HG03066 (cell line): ENCODE results near the gene MACROD2.

Experiments used
- ATAC-seq: cut with Tn5 transposase; IDR thresholded peaks from one replicate; pipeline ENCODE4 v1.9.1; 2021; ENCODE audit warnings: low read depth; ENCODE audit not compliant: unreplicated experiment

MACROD2 gene

DNA sequence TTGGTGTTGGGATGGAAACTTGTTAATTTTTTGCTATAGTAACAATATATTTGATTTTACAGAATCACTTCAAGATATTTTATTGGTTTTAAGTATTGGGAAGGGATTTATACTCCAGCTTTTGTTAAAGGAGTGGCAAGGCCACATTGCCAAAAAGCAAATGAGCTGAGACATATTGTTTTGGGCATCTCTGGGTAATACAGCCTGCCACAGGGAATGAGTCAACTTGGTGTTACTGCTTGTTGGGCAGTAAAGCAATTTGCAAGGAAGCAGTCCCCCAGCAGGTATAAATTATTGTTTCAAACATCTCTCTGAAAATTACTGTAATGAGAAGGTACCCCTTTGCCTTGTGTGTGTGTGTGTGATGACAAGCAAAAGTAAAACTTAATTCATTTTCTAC is 1210.4 kb downstream of the MACROD2 start:
- no peak for ATAC-seq

DNA sequence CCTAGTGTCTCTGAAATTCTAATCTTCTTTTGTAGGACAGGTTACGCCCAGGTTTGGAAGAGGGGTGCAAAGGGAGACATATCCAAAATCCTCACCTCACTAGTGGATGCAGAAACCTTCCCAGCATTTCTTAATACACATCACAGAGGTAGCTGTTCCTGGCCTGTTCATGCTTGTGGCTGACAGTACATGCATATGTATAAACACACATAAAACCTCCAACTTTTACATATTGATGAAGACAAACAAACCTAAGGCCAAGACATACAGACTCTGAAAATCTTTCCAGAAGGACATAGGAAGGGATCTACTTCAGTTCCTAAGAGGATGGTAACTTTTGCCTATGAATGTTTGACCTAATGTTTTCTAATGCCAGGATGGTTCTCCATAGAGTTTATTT is 1214.2 kb downstream of the MACROD2 start:
- ATAC-seq = no peak

DNA sequence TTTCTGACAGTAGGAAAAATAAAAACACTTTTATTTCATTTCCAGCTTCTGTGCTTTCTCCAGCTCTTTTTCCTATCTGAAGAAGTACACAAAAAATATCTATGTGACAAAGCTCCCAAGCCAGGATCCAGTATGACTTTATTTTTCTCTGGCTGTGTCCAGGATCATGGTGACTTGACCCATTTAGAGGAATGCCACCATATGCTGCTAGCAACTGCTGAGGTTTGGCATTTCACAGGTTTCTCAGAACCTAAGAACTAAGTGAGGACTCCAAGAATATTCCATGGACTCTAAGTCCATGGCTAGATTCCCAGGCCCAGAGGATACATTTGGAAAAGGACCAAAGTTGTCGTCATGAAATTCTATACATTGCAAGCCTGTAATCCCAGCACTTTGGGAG is 1218.7 kb downstream of the MACROD2 start:
- ATAC-seq = no peak

DNA sequence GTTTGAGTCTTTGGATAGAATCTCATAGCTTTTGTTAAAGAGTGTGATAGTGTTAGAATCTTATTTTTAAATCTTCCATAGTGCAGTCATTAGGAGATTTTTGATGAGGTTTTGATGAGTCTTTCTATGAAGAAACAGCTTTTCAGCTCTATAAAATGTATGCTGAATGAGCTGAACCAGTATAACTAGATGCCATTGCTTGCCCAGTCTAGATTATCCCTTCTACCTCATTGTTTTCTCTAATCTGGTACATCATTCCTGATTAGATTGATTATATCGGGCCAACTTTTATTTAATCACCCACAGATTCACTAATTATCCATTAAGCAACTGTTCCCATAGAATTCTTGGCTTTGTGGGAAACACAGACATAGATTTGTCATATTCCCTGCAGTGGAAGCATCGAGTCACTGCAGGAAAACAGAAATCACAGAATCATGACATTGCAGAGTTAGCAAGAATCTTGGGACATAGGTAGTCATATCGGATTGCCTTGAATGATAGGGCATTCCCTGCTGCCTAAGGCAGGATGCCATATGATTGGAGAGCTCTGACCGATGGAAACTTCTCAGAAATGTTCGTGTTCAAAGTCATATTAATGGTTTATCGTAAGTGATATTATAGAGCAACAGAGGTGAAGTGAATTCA is 1224.8 kb downstream of the MACROD2 start:
- ATAC-seq = no peak

DNA sequence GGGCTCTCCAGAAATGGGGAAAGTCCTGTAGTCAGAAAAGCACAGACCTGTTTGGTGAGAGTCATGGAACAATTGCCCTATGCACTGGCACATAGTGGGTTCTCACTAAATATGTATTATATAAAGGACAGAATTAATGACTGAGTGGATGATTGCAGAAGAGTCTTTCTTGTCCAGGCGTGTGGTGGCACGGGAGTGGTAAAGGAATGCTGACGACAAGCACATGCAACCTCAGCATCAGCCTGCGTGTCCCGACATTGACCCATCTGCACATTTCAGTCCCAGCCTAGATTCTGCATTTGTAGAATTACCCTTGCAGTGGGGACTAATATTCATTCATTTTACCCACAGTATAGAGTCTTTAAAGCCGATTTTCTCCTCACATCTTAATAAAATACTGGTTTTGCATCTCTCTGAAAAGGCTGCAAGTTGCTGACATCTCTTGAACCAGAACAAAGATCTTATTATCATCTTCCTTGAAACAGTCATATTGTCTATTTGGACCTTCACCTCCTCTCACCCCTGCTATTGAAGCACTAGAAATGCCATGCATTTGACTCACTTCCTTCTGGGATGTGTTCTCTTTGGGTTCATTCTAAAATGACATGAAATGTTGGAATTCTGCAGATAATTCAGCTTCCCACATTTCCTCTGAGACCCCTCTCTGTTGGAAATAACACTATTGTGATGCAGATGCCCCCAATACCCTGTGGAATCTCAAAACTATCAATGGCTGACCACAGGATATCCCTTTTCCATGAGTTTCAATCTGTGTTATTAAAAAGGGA is 1225.7 kb downstream of the MACROD2 start:
- ATAC-seq = no peak

- ATAC-seq = no peak
Measured at GRCh38 chr20:15222502-15223330, 1227.4 kb downstream of the MACROD2 start.

GRCh38 chr20:15224199-15224598 is 1228.9 kb downstream of the MACROD2 start:
- no peak for ATAC-seq

DNA sequence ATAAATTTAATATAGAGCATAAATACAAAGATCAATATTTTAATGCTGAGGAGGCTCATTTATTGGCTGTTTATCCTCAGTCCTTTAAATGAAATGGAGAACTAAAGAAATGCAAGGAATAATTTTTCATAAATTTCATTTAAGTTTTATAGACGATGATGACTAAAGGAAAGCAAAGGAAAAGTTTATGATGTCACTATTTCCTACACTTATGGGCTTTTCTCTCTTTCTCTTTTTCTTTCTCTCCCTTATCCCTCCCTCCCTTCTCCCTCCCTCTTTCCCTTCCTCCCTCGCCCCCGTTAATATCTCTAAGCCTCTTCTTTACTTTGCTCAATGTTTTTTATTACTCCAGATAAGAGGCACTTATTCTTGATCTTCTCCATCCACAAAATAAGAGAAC is 1231.8 kb downstream of the MACROD2 start:
- ATAC-seq = no peak

DNA sequence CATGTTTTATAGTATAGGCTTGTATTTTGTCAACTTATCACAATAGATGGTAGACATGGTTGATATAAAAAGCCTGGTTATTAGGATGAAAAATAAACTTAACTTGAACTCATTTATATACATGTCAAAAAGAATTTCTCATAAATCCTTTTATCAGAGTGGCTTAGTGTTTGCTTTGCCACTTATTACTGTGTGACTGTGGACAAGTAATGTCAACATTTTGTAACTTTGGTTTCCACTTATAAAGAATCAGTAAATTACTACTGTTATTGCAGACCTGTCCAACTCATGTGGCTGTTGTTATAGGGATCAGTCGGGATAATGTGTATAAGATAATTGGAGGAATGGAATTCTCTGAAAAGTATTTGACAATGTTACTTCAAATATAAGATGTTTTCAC is 1236.9 kb downstream of the MACROD2 start:
- no peak for ATAC-seq

DNA sequence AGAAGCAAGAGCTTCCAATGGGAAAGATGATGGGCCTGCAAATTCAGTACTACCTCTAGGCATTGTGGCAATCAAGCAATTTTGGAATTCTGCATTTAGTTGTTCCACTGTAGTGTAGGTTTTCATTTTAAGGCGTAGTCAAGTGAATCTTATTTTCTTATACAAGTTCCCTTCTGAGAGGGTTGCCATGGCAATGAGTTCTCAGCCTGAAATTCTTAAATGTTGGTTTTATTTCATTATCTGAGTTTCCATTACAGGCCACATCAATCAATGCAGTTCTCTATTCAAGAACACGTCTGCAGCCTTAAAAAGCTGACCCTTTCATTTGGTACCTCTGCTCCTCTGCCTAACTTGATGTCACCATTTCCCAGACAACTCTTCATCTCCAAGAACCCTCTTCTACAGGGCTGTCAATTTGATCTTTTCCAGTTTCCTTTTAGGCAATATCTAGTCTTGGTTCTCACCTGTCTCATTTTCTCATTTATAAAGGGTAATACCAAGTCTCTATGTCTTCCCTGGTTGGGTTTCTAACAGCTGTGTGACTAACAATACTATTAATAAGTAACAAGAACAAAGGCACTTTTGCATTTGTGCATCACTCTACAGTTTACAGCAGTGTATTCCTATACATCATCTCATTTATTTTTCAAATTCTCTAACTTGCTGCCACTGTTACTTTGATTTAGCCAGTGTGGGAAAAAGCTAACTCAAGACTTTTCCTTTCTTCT is 1240.3 kb downstream of the MACROD2 start:
- no peak for ATAC-seq

DNA sequence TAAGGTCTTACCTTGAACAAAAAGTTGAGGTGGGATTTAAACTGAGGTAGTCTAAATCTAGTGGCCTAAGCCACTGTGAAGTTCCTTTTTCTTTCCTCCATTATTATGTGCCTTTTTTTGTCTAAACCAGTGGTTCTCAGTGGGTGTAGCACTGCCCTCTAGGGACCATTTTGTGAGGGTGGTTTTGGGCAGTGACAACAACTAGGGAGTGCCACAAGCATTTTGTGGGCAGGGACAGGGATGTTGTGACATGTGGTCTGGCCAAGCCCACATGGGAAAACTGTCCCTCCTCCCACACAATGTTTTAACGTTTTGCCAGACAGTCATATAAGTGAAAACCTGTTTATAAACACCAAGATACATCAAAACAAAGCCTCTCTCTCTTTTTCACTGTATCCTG is 1241.5 kb downstream of the MACROD2 start:
- ATAC-seq = no peak

- ATAC-seq = no peak
Measured at GRCh38 chr20:15239542-15240206, 1244.4 kb downstream of the MACROD2 start.

GRCh38 chr20:15240801-15241200 is 1245.5 kb downstream of the MACROD2 start:
- ATAC-seq = no peak

GRCh38 chr20:15241681-15242080 is 1246.4 kb downstream of the MACROD2 start:
- ATAC-seq = no peak

DNA sequence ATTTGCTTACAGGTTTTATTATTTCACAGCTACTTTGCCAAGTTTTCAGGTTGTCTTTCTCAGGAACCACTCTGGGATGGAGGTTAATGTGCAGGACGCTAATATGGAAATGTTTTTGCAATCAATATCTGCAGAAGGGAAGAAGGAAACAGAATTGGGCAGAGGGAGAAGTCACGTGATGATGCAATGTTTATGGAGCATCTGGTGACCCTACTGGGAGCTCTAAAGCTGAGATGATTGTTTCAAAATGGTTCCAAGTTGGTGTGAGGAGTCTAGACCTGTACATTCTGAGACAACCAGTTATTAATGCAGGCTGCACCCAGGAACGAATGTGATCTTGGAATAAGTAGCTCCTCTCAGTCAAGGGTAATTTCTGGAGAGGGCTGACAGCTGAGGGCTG is 1247.5 kb downstream of the MACROD2 start:
- no peak for ATAC-seq

- ATAC-seq = no peak
Measured at GRCh38 chr20:15245896-15246295, 1250.6 kb downstream of the MACROD2 start.

DNA sequence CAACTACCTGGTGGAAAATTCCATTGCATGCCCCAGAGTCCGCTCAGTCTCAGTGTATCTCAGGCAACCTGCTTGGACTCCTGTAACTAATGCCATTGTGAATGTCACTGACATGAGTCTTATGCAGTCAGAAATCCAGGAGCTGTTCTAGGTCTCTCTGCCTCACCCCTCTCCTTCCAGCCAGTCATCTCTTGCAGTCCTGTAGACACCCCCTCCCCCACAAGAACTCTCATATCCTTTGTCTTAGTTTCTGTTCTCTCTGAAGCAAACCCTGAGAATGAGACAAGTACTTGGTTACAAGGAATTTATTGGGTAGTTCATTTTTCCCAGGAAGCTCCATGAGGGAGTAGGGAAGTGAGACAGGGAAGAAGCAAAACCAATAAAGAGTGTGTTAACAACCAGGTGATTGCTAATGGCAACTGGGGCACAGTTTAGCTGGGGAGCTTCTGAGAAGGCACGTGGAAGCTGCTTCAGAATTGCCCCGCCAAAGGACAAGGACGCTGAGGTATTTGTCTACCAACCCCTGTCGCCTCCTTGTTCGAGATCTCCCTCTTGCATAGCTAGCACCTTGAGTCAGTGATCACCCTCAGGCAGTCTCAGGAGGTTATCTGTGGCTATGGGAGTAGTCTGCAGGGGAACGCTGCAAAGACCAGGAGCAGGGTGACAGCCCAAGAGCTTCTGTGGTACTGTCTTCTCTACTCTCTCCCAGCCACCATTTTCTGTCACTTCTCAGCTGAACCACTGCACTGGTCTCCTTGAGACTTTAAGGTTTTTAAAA is 1253.5 kb downstream of the MACROD2 start:
- no peak for ATAC-seq

DNA sequence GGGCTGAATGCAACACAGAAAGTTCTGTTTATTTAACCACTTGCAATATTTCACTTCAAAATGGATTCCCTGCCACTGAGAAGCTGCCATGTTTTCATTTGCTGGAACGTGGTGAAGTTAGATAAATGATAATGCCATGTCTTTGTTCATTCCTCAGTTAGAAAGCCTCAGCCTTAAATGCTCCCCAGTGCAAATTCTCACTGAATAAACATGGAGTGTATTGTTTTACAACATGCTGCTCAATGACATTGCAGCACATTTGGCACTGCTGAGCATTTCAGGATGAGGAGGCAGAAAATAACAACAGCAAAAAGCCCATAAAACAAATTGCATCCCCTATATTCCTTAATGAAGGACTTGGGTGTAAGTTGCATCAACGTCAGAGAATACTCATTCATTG is 1255.9 kb downstream of the MACROD2 start:
- no peak for ATAC-seq

- ATAC-seq = no peak
Measured at GRCh38 chr20:15252304-15252703, 1257.0 kb downstream of the MACROD2 start.
